ENCODE measurements around the gene CAPN3.
"Not testable (repeated sequence)": the region's sequence is repeated elsewhere in the genome, so short reads cannot be mapped to it uniquely, and the experiment has no call there.

CAPN3 gene

DNA sequence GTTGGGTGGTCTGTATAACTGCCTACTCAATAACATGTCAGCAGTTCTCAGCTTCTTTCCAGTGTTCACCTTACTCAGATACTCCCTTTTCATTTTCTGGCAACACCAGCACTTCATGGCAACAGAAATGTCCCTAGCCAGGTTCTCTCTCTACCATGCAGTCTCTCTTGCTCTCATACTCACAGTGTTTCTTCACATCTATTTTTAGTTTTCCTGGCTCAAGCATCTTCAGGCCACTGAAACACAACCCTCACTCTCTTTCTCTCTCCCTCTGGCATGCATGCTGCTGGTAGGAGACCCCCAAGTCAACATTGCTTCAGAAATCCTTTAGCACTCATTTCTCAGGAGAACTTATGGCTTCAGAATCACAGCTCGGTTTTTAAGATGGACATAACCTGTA lies at the start of gene CAPN3:
Gene CAPN3 (plus strand): TSS at position 253 of the 400 bp plus-strand sequence. CDS start 305 bp downstream, outside the sequence.
- no peak for DNase-seq (ENCODE audit: low read depth)

- no peak for DNase-seq (ENCODE audit: low read depth)
Measured at GRCh38 chr15:42313463-42313862, 45.8 kb upstream of the CAPN3 start.

- no peak for DNase-seq (ENCODE audit: low read depth)
Measured at GRCh38 chr15:42314818-42315217, 44.5 kb upstream of the CAPN3 start.

DNA sequence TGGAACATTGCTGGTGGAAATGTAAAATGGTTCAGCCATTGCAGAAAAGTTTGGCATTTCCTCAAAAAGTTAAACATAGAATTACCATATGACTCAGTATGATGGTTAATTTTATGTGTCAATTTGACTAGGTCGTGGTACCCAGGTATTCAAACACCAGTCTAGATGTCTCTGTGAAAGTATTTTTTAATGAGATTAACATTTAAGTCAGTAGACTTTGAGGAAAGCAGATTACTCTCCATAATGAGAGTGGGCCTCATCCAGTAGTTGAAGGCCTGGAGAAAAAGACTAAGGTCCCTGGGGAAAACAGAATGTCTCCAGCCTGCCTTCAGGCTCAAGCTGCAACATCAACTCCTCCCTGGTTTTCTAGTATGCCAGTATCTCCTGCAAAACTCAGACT lies 43.8 kb upstream of the CAPN3 start:
- no peak for DNase-seq (ENCODE audit: low read depth)

DNA sequence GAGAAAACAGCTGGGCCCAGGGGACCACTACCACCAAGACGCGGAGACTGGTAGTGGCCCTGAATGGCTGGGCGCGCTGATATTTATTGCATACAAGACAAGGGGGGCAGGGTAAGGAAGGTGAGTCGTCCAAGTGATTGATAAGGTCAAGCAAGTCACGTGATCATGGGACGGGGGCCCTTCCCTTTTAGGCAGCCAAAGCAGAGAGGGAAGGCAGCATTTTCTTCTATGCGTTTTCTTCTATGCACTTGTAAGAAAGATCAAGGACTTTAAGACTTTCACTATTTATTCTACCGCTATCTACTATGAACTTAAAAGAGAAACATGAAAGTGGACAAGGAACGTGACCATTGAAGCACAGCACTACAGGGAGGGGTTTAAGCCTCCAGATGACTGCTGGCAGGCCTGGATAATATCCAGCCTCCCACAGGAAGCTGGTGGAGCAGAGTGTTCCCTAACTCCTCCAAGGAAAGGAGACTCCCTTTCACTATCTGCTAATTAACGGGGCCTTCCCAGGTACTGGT lies 43.0 kb upstream of the CAPN3 start:
- not testable (repeated sequence) for DNase-seq (ENCODE audit: low read depth)

DNA sequence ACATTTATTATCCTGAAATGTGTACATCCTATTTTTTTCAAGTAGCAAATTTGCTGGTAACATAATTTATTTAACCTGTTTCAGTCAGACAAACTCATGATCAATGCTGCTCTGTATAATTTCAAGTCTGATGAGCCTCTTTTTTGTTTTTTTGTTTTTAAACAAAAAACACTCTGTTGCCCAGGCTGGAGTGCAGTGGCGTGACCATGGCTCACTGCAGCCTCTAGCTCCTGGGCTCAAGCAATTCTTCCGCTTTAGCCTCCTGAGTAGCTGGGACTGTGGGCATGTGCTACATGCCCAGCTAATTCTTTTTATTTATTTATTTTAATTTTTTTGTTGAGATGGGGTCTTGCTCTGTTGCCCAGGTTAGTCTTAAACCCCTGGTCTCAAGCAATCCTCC lies 40.1 kb upstream of the CAPN3 start:
- DNase-seq (ENCODE audit: low read depth), result no peak

GRCh38 chr15:42324308-42324707 lies 35.0 kb upstream of the CAPN3 start:
- DNase-seq (ENCODE audit: low read depth), result no peak

DNA sequence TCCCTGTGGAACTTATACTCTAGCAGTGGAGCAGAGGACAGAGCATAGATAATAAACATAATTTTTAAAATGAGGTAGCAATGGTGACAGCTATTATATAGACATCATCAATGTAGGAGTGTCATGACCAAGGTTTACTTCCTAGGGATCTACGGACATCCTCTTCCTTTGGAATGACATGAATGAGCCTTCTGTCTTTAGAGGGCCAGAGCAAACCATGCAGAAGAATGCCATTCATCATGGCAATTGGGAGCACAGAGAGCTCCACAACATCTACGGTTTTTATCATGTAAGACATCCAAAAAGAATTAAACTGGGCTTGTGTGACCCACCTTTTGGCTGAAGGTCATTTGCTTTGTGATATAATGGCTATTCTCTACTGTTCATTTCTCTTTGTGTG lies 30.1 kb upstream of the CAPN3 start:
- no peak for DNase-seq (ENCODE audit: low read depth)

DNA sequence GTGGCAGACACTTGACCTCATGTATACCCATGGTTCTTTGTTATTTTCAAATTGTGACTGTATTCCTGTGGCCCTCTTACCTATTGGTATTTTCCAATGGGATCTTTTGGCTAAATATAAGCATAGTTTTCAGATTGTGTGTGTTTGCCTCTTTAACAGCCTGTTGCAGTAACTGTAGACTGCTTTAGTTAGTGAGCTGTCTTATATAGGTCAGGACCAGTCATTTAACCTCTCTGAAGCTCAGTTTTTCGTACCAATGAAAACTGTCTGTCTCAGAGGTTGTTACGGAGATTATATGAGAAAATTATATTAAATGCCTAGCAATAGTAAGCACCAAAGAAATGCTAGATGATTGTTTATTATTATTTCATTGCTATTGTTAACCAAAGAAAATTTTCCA lies 29.3 kb upstream of the CAPN3 start:
- no peak for DNase-seq (ENCODE audit: low read depth)

- DNase-seq (ENCODE audit: low read depth), result no peak
Measured at GRCh38 chr15:42331235-42331634, 28.1 kb upstream of the CAPN3 start.

DNA sequence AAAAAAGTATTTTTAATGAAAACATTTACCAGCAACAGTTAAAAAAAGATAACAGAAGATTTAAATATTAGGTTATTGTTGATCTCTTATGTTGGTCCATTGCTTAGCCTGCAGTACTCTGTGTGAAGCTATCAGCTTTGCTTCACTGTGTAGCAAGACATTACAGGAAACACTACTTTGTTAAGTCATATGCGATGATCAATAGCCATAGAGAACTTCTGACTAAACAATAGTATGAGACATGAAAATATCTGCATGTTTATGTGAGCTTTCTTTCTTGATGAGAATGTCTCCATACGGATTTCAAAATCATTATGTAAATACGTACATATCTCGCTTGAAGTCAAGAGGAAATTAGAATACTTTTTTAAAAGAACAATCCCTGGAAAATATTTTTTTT lies 27.0 kb upstream of the CAPN3 start:
- DNase-seq (ENCODE audit: low read depth), result no peak

DNA sequence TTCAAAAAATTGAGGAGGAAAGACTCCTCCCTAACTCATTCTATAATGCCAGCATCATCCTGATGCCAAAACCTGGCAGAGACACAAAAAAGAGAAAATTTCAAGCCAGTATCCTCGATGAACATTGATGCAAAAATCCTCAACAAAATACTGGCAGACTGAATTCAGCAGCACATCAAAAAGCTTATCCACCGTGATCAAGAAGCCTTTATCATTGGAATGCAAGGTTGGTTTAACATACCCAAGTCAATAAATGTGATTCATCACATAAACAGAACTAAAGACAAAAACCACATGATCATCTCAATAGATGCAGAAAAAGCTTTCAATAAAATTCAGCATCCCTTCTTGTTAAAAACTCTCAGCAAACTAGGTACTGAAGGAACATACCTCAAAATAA lies 24.2 kb upstream of the CAPN3 start:
- DNase-seq (ENCODE audit: low read depth), result no peak

- DNase-seq (ENCODE audit: low read depth), result not testable (repeated sequence)
Measured at GRCh38 chr15:42336650-42337049, 22.7 kb upstream of the CAPN3 start.

DNA sequence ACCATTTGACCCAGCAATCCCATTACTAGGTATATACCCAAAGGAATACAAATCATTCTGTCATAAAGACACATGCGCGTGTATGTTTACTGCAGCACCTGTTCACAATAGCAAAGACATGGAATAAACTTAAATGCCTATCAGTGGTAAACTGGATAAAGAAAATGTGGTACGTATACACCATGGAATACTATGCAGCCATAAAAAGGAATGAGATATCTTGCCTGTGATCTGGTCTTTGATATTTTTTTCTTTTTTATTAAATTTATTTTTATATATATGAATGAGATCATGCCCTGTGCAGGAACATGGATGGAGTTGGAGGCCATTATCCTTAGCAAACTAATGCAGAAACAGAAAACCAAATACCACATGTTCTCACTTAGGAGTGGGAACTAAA lies 22.2 kb upstream of the CAPN3 start:
- not testable (repeated sequence) for DNase-seq (ENCODE audit: low read depth)

DNA sequence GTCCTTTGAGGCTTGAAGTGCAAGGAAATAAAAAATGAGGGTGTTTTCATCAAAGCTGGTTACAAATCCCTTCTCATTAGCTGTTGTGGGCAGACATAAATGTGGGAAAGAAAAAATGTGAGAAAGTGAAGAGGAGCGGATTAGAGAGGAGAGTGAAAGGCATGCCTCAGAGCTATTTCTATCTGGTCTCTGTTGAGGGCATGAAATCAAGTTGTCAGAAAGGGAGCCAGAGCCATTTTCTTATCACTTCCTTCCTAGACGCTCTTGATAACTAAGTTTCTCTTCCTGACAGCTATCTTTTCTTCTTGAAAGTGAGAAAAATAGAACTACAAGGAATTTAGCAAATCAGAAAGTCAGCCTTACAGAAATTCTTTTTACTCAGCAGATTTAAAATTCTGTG lies 20.8 kb upstream of the CAPN3 start:
- DNase-seq (ENCODE audit: low read depth), result no peak

DNA sequence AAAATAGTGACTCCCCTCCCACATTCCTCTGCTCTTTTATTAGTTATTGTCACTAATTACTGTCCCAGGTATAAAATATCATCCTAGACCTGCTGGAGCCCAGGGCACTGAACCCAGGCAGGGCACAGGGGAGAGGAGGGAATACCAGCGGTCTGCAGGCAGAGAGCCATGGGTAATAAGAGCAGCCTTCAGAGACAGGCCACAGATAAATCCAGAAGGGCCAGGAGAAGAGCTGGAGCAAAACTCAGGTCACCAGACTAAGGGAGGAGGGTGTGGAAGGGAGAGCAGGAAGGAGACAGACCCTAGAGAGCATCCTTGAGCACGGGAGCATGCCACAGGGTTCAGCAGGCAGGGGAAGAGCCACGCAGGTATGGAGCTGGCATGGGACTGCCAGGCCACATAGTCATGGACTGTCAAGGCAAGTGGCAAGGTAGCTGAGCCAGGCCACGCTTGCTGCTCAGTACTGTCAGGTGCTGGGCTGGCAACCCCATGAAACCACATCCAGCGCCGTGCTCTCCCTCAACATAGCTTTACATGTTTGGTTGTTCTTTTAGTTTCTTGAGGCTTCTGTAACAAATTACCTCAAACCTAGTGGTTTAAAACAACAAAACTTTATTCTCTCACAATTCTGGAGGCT lies 15.6 kb upstream of the CAPN3 start:
- DNase-seq (ENCODE audit: low read depth), result no peak

DNA sequence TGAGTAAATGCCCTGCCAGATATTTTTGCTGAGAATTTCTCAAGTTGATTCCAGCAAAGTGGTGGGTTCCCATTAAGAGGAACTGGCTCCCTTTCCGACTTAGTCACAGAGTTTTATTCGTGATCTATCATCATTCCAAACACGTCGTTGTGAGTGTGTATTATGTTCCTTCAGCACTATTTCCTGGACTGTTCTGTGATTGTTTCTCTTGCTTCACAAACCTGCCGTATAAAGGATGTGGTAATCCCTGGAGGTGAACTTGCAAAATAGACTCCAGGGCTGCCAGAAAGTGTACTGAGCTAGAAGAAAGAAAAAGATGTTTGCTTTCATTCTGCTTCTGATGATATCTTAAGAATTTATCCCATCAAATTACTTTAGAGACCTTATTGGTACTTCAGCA lies 14.5 kb upstream of the CAPN3 start:
- DNase-seq (ENCODE audit: low read depth), result no peak

DNA sequence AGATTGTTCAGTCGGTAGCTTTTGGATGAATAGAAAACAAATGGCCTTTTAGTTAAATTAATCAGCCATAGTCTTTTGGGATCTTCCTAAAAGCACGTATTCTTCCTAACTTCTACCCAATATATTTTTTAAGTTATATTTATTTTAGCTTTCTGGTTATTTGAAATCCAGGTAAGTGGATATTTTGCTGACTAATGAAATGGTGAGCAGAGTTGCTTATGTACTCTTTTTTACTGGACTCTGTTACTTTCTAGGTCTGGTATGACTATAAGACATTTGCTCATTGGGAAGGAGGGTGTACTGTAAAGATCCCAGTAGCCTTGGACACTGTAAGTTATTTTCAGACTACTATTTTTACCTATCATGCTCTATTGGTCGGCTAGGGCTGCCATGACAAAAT lies 13.8 kb upstream of the CAPN3 start:
- DNase-seq (ENCODE audit: low read depth), result no peak

GRCh38 chr15:42348083-42348482 lies 11.2 kb upstream of the CAPN3 start:
- DNase-seq (ENCODE audit: low read depth), result no peak

DNA sequence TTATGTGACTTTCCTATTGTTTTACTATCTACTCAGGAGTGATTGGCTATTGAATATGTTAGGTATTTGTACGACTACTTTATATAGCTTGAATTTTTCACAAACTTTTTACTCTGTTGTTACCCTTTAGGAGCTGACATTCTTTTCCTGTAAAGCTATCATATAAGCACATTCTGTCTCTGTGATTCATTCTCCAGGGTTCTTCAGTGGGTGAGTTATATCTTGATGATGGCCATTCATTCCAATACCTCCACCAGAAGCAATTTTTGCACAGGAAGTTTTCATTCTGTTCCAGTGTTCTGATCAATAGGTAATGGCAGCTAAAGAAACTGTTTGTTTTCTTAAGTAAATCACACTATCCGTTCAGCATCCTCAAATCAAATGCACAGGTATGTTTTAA lies 10.1 kb upstream of the CAPN3 start:
- no peak for DNase-seq (ENCODE audit: low read depth)

- no peak for DNase-seq (ENCODE audit: low read depth)
Measured at GRCh38 chr15:42352401-42352800, 6.9 kb upstream of the CAPN3 start.

DNA sequence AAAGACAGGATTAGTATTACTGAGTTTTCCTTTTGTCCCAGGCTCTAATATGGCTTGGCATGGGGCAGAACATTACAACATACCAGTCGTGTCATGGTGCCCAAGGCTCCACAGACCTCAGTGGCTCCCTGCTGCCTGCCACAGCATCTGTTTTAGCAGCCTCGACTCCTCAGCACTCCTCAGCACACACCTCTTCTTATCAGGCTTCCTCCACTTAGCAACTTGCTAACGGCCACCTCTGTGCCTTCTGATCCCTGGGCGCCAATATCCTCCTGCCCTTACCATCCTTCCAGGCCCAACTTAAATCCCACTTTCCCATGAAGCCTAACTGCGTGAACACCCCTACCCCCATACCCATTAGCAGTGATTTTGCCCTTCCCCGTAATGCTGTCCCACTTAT lies 6.2 kb upstream of the CAPN3 start:
- DNase-seq (ENCODE audit: low read depth), result no peak

DNA sequence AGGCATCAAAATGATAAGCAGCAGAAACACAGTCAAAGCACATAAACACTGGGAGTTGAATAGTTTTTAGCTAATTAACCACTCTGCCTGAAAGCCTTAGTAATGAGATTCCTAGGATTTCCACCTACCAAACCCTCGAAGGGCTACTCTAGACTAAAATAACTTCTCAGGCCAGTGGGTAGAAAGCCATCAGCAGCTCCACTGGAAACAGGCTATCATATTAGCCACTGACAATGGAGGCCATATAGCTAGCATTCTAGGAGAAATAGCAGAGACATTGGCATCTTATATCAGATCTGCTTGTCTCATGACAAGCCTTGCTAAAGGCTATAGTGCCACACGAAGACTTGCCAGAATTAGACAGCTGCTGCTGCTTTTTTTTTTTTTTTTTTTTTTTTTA lies 4.5 kb upstream of the CAPN3 start:
- DNase-seq (ENCODE audit: low read depth), result no peak

DNA sequence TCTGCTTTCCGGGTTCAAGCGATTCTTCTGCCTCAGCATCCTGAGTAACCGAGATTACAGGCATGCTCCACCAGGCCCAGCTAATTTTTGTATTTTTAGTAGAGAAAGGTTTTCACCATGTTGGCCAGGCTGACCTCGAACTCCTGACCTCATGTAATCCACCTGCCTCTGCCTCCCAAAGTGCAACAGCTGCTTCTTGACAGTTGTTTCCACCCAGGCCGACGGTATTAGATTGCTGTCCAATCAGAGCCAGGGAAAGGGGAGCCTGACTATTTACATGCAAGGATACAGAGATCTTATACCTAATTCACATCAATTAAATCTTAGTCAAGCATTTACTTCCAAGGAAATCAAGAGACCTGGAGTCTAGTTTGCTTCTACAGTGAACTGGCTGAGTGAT lies 4.0 kb upstream of the CAPN3 start:
- DNase-seq (ENCODE audit: low read depth), result no peak

DNA sequence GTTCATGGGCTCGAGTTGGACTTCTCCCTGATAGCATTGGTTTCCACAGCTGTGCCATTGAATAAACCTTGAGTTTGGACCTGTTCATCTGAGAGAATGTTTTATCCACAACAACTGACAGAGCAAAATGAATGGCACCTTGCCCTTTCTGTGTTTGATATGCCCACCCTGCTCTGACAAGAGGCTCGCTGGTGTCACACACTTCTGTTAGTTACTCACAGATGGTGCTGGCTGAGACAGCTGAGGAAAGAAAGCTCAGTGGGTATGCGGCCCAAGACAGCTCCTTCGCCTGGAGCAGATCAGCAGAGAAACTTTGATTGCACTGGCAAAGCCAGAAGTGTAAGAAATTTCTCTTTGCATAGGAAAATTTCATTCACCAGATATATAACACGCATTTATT lies 2.5 kb upstream of the CAPN3 start:
- no peak for DNase-seq (ENCODE audit: low read depth)

All from activated T-cell treated with anti-CD3 and anti-CD28 coated beads for 48 hours (primary cell).